Endothelial cell (in vitro differentiated cells): Measurements from ENCODE around the gene ARHGAP5. TPM values are rescaled to one million over a fixed set of nuclear protein-coding genes. Genes with fewer than 3 reads are reported as not detected.

ENCODE experiments used
- DNase-seq: peaks from one replicate; pipeline ENCODE4 v3.0.0; 2021; ENCODE audit warnings: low spot score
- H3K27ac Mint-ChIP-seq: one replicate; pipeline ENCODE4 v1.8.0; 2021; ENCODE audit warnings: mixed read lengths, inconsistent platforms; ENCODE audit not compliant: unreplicated experiment
- H3K27me3 Mint-ChIP-seq: one replicate; pipeline ENCODE4 v1.8.0; 2021; ENCODE audit warnings: mild to moderate bottlenecking, moderate library complexity, mixed read lengths, inconsistent platforms; ENCODE audit not compliant: unreplicated experiment
- H3K36me3 Mint-ChIP-seq: one replicate; pipeline ENCODE4 v1.8.0; 2021; ENCODE audit warnings: mild to moderate bottlenecking, low read depth, mixed read lengths, inconsistent platforms; ENCODE audit not compliant: unreplicated experiment
- H3K4me1 Mint-ChIP-seq: one replicate; pipeline ENCODE4 v1.8.0; 2021; ENCODE audit warnings: mild to moderate bottlenecking, mixed read lengths, inconsistent platforms; ENCODE audit not compliant: unreplicated experiment
- H3K4me3 Mint-ChIP-seq: one replicate; pipeline ENCODE4 v1.8.0; 2021; ENCODE audit warnings: mild to moderate bottlenecking, mixed read lengths, inconsistent platforms; ENCODE audit not compliant: unreplicated experiment
- H3K9me3 Mint-ChIP-seq: one replicate; pipeline ENCODE4 v1.8.0; 2021; ENCODE audit warnings: mixed read lengths, inconsistent platforms; ENCODE audit not compliant: unreplicated experiment
- total RNA-seq: library from RNA; stranded (reverse); fragmentation: NEBNext Ultra II Directional; extraction: Animal tissue kit (Norgen Biotek cat#: 25700); gene quantifications from one replicate; pipeline ENCODE4 v1.2.1, GENCODE V29; 2021; ENCODE audit not compliant: unreplicated experiment
- TF ChIP-seq, protein P1 (sequence below): fragments of 200-600 bp; sonication (generic); IDR thresholded peaks from one replicate; pipeline ENCODE4 v1.5.0; 2021; ENCODE audit warnings: antibody characterized with exemption; ENCODE audit not compliant: unreplicated experiment

ARHGAP5 gene
- total RNA-seq, 1 donor from 2014 or later, result 78.4 TPM

DNA sequence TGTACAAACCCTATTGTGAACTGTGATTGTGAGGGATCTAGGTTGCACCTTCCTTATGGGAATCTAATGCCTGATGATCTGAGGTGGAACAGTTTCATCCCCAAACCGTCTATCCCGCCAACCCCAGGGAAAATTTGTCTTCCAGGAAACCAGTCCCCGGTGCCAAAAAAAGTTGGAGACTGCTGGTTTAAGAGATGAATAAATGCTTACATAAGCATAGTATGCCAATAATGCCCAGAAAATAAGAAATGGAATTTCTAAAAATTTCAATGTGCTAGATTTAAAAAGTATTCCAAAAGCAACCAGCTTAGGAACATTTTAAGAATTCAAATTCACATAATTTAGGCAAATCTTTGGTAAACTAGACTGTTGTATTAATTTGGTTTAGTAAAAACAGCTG, 131.4 kb downstream of the ARHGAP5 start:
- peaks cover 7% of the 10 kb centered on the region for H3K4me1 Mint-ChIP-seq
- no peak overlapping the region for H3K27ac Mint-ChIP-seq

More for the DNA sequence above, 131.4 kb downstream of the ARHGAP5 start:
- no peaks in the 10 kb centered on the region for H3K36me3 Mint-ChIP-seq
- H3K4me3 Mint-ChIP-seq, result no peak overlapping the region
- H3K9me3 Mint-ChIP-seq, result no peaks in the 10 kb centered on the region
- H3K27me3 Mint-ChIP-seq, result no peaks in the 10 kb centered on the region
- DNase-seq, result no peak
- TF ChIP-seq, protein P1, sequence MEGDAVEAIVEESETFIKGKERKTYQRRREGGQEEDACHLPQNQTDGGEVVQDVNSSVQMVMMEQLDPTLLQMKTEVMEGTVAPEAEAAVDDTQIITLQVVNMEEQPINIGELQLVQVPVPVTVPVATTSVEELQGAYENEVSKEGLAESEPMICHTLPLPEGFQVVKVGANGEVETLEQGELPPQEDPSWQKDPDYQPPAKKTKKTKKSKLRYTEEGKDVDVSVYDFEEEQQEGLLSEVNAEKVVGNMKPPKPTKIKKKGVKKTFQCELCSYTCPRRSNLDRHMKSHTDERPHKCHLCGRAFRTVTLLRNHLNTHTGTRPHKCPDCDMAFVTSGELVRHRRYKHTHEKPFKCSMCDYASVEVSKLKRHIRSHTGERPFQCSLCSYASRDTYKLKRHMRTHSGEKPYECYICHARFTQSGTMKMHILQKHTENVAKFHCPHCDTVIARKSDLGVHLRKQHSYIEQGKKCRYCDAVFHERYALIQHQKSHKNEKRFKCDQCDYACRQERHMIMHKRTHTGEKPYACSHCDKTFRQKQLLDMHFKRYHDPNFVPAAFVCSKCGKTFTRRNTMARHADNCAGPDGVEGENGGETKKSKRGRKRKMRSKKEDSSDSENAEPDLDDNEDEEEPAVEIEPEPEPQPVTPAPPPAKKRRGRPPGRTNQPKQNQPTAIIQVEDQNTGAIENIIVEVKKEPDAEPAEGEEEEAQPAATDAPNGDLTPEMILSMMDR, result no peak

Other genes with a start within 250 kb of the ARHGAP5 start
- not detected for gene RNU6-7, start 124.7 kb downstream of the ARHGAP5 start, total RNA-seq
- gene RNU6-8, start 126.0 kb downstream of the ARHGAP5 start, total RNA-seq, result not detected